Memory B cell (primary cell): Measurements from ENCODE around the gene LEAP2.

ENCODE experiments used
- ATAC-seq: fragments of 150-1000 bp; cut with Tn5 transposase; 2 replicates; pipeline ENCODE4 v1.10.0; 2021; ENCODE audit warnings: low read depth, mild to moderate bottlenecking, moderate library complexity
- DNase-seq, 2 donors: peaks; one replicate each; pipeline ENCODE4 v3.0.0; 2022; ENCODE audit warnings: low spot score in 2 of 2
- H3K27ac Mint-ChIP-seq: one replicate; pipeline ENCODE4 v1.8.0; 2022; ENCODE audit warnings: mild to moderate bottlenecking, moderate library complexity, mixed read lengths
- H3K27me3 Mint-ChIP-seq: one replicate; pipeline ENCODE4 v1.8.0; 2022; ENCODE audit warnings: mixed read lengths
- H3K36me3 Mint-ChIP-seq: one replicate; pipeline ENCODE4 v1.8.0; 2022; ENCODE audit warnings: mild to moderate bottlenecking, mixed read lengths
- H3K4me1 Mint-ChIP-seq: one replicate; pipeline ENCODE4 v1.8.0; 2022; ENCODE audit warnings: mixed read lengths
- H3K4me3 Mint-ChIP-seq: one replicate; pipeline ENCODE4 v1.8.0; 2022; ENCODE audit warnings: mild to moderate bottlenecking, moderate library complexity, mixed read lengths
- H3K9me3 Mint-ChIP-seq: one replicate; pipeline ENCODE4 v1.8.0; 2022; ENCODE audit warnings: mixed read lengths

LEAP2 gene, protein sequence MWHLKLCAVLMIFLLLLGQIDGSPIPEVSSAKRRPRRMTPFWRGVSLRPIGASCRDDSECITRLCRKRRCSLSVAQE

GRCh38 chr5:132873119-132873929 lies at the start of gene LEAP2:
TSS of gene LEAP2 (plus strand) at chr5:132873668. CDS start at chr5:132873695, 27 bp downstream.
- no peaks in the 10 kb centered on the region for H3K27me3 Mint-ChIP-seq
- no peak for DNase-seq
- no peak for ATAC-seq
- peak within 1 kb of the TSS; percentile 62 for H3K27ac Mint-ChIP-seq
- H3K4me1 Mint-ChIP-seq, result no peaks in the 10 kb centered on the region
- no peak within 1 kb of the TSS for H3K4me3 Mint-ChIP-seq
- peaks cover 11% of the 10 kb centered on the region for H3K36me3 Mint-ChIP-seq
- no peaks in the 10 kb centered on the region for H3K9me3 Mint-ChIP-seq

DNA sequence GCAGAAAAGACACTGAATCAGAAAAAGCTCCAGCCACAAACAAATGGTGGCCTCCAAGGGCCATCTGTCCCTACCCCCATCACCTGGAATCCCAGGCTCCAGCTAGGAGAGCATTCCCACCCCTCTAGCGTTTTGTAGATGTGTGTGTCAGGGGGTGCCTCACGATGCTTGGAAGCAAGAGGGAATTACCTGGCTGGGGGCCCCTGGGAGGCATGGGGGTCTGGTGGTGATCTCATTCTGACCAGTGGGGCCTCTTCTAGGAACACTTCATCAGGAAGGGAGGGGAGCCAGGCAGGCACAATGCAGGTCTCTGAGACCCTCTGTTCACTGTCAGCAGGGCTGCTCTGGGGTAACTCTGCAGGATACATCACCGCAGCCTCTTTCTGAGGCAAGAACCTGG lies 49.0 kb upstream of the LEAP2 start:
- no peak for ATAC-seq

DNA sequence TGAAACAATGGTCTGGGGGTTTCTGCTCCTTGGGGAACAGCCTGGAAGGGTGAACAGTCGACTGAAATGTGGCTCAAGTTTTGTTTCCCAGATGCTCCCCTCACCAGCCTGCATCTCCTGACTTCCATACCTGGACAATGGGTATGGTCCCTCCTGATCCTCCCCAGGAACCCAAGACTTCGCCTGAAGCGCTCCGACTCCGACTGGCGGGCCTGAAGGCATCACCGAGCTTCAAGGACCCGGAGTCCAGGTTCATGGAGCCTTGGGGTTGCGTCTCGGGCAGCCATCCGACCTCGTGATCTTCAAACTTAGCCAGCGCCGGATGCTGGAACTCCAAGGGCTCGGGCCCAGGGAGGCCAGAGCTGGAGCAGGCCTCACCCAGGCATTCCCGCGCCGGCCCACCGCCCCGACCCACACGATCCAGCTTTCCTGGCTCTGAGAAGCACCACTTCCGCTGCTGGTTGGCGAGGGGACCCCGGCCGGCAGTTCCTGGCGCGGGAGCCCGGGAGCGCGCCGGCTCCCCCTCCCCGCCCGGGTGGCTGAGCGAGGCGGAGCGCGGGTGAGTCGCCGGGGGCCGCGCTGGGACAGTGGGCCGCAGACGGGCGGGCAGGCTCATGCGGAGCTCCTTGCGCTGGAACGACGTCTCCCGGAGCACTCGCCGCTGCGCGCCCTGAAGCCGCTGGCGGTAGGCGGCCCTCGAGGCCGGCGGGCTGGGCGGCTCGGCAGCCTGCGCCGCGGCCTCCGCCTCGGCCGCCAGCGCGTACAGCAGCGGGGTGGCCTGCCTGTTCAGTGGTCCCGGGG lies 48.2 kb upstream of the LEAP2 start:
- Mint-ChIP-seq H3K36me3 (no peaks in the 10 kb centered on the region), H3K4me1 (peaks cover 14% of the 10 kb centered on the region), H3K9me3 (no peaks in the 10 kb centered on the region), H3K27me3 (peaks cover 15% of the 10 kb centered on the region), H3K4me3 (peak overlapping the region; percentile 41), H3K27ac (no peak overlapping the region)
- ATAC-seq (no peak), DNase-seq (no peak)

More for the DNA sequence above, 49.0 kb upstream of the LEAP2 start:
- H3K4me1 Mint-ChIP-seq, result peaks cover 15% of the 10 kb centered on the region
- H3K27ac Mint-ChIP-seq, result no peak overlapping the region
- H3K9me3 Mint-ChIP-seq, result no peaks in the 10 kb centered on the region
- peaks cover 17% of the 10 kb centered on the region for H3K27me3 Mint-ChIP-seq
- H3K4me3 Mint-ChIP-seq, result peak overlapping the region; percentile 41
- DNase-seq, result no peak
- H3K36me3 Mint-ChIP-seq, result no peaks in the 10 kb centered on the region

DNA sequence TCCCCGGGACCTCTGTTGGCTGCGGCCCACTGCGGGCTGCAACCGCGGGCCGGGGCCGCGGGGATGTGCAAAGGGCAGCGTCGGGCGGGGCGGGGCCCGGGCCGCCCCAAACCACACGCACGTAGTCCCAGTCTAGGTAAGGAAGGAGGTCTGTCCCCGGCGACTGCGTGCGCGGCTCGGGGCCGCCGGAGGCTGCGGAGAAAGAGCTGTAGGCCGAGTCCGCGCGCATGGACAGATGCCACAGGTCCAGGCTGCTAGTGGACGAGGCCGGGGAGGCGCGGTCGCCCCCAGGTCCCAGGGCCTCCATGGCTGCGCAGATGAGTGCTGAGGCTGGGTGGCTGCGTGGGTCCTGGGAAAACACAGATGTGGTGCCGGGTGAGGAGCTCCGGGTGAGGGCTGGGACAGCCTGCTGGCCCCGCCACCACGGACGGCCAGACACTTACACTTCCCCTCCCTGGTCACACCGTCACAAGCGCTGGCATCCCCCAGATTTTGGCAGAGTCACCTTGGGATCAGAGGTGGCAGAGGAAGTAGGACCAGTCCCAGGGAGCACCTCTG lies 47.6 kb upstream of the LEAP2 start:
- DNase-seq (no peak), ATAC-seq (no peak)
- Mint-ChIP-seq H3K27ac (no peak overlapping the region), H3K27me3 (peaks cover 15% of the 10 kb centered on the region), H3K4me1 (peaks cover 13% of the 10 kb centered on the region), H3K36me3 (no peaks in the 10 kb centered on the region), H3K9me3 (no peaks in the 10 kb centered on the region), H3K4me3 (no peak overlapping the region)

DNA sequence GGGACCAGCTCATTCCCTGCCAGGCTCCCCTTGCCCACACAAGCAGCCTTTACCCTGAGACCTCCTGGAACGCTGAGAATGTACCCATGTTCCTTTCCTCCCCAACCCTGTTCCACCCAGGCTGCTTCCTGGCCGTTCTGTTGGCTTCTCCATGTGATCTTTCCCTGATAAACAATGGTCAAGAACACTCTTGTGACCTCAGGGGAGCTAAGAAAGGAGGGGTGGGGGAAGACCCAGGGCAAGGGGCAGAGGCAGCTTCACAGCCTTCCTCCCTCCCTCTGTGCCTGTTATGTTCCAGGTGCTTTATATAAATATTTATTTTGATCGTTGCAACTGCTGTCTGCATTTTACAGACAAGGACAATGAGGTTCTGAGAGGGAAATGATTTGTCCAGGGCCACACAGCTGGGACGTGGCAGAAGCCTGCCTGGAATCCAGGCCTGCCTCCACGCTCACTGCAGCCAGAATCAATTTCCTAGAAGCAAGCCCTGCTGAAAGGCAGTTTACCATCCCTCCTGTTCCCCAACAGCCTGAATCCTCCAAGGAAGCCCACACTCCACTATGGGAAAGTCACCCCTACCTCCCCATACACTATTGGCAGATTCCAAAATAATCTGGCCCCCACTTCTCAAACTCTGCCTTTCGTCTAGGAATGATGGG lies 46.9 kb upstream of the LEAP2 start:
- H3K9me3 Mint-ChIP-seq, result no peaks in the 10 kb centered on the region
- H3K36me3 Mint-ChIP-seq, result no peaks in the 10 kb centered on the region
- no peak for ATAC-seq
- H3K4me3 Mint-ChIP-seq, result peak overlapping the region; percentile 21
- DNase-seq, result no peak
- no peak overlapping the region for H3K27ac Mint-ChIP-seq
- peaks cover 15% of the 10 kb centered on the region for H3K4me1 Mint-ChIP-seq
- H3K27me3 Mint-ChIP-seq, result peaks cover 15% of the 10 kb centered on the region

GRCh38 chr5:132827943-132828673 lies 45.4 kb upstream of the LEAP2 start:
- H3K36me3 Mint-ChIP-seq, result no peaks in the 10 kb centered on the region
- peaks cover 14% of the 10 kb centered on the region for H3K4me1 Mint-ChIP-seq
- H3K27ac Mint-ChIP-seq, result no peak overlapping the region
- H3K9me3 Mint-ChIP-seq, result no peaks in the 10 kb centered on the region
- ATAC-seq, result no peak
- H3K27me3 Mint-ChIP-seq, result peaks cover 15% of the 10 kb centered on the region
- no peak for DNase-seq
- H3K4me3 Mint-ChIP-seq, result no peak overlapping the region

- ATAC-seq (no peak), DNase-seq (no peak)
- Mint-ChIP-seq H3K9me3 (no peaks in the 10 kb centered on the region), H3K4me1 (peaks cover 9% of the 10 kb centered on the region), H3K4me3 (peak overlapping the region; percentile 78), H3K27ac (no peak overlapping the region), H3K36me3 (no peaks in the 10 kb centered on the region), H3K27me3 (peaks cover 13% of the 10 kb centered on the region)
These were observed 44.5 kb upstream of the LEAP2 start for GRCh38 chr5:132828846-132829494.

DNA sequence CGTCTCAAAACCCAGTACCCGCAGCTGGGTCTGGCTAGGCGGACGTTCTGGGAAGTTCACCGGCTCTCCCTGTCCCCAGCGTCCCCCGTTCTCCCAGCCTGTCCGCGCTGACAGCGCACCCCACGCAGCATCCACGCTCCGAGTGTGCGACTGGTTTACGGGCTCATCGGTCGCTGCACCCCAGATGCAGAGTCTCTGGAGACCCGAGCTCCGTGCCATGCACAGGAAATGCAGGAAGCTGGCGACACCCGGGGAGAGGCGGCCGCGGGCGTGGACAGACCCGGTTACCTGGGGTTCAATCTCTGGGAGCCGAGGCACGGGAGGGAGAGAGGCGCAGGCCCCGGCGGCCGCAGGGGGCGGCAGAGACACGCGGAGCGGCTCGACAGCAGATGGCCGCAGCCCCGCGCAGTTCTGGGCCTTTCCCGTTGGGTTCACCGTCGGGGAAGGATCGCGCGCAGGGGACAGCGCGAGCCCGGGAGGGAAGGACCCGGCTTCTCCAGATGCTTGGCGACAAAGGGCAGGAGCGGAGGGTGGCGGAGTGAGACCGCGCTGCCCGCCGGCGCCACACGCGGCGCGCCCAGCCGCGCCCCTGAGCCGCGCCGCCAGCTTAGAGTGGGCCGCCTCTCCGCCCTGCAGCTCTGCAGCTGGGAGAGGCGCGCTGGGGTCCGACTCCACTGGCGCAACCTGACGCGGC lies 43.6 kb upstream of the LEAP2 start:
- peak overlapping the region; percentile 75 for H3K27ac Mint-ChIP-seq
- DNase-seq (peak; percentile 77 to 79), ATAC-seq (peak; percentile 92)
- peak overlapping the region; percentile 94 for H3K4me3 Mint-ChIP-seq
- no peaks in the 10 kb centered on the region for H3K36me3 Mint-ChIP-seq
- peaks cover 9% of the 10 kb centered on the region for H3K4me1 Mint-ChIP-seq
- peaks cover 12% of the 10 kb centered on the region for H3K27me3 Mint-ChIP-seq
- H3K9me3 Mint-ChIP-seq, result no peaks in the 10 kb centered on the region

DNA sequence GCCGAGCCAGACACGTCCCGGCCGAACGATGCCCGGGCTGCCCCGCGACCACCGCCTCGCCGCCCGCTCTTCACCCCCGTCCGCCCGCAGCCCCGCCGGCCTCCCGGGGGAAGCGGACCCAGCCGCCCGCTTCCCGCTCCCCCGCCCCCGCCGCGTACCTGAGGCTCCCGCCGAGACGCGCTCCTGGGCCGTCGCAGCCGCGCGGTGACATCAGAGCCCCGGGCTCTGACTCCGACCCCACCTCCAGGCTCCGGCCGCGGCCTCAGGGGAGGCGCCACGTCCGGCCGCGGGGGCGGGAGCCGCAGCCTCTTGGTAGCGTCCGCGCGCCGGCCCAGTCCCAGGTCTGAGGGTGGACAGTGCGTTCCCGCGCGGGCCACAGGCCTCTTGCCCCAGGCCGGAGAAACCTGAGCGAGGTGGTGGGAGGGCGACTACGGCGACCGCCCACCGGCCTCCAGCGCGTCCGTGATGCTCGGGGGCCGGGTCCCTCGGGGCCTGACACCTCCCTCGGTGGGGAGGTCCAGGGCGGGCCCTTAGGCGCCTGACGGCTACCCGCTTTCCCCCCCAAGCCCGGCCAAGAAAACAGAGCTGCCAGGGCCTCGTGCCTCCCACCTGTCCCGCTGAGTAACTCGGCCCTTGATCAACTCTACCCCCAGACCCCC lies 42.9 kb upstream of the LEAP2 start, which contains the start of gene SHROOM1:
Gene SHROOM1, minus strand, starts transcription at position 212 of the 659 bp plus-strand sequence. CDS start 4,507 bp downstream, outside the sequence.
- H3K27me3 Mint-ChIP-seq, result peaks cover 12% of the 10 kb centered on the region

GRCh38 chr5:132831095-132831860 lies 42.2 kb upstream of the LEAP2 start:
- H3K9me3 Mint-ChIP-seq, result no peaks in the 10 kb centered on the region
- no peaks in the 10 kb centered on the region for H3K36me3 Mint-ChIP-seq
- DNase-seq, result no peak
- peaks cover 9% of the 10 kb centered on the region for H3K4me1 Mint-ChIP-seq
- H3K4me3 Mint-ChIP-seq, result peak overlapping the region; percentile 87
- H3K27me3 Mint-ChIP-seq, result peaks cover 9% of the 10 kb centered on the region
- ATAC-seq, result no peak
- peak overlapping the region; percentile 85 for H3K27ac Mint-ChIP-seq

More for the DNA sequence above, 42.9 kb upstream of the LEAP2 start, which contains the start of gene SHROOM1:
- DNase-seq (no peak), ATAC-seq (peak; percentile 39)
- Mint-ChIP-seq H3K27ac (peak within 1 kb of the TSS; percentile 85), H3K36me3 (no peaks in the 10 kb centered on the region), H3K4me3 (peak within 1 kb of the TSS; percentile 94), H3K4me1 (peaks cover 9% of the 10 kb centered on the region), H3K9me3 (no peaks in the 10 kb centered on the region)

DNA sequence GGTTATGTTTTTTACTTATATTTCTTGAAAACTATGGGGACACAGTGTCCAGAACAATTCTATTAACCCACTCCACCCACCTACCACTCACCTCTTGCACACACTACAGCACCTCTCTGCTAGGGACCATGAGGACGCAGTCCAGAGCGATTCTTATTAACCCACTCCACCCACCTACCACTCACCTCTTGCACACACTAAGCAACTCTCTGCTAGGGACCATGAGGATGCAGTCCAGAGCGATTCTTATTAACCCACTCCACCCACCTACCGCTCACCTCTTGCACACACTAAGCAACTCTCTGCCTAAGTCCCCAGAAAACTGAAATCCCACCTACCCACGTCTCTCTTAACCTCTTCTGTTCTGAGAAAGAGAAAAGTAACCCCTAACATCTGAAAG lies 40.9 kb upstream of the LEAP2 start:
- Mint-ChIP-seq H3K9me3 (no peaks in the 10 kb centered on the region), H3K27me3 (peaks cover 2% of the 10 kb centered on the region), H3K27ac (no peak overlapping the region), H3K4me3 (peak overlapping the region; percentile 22), H3K36me3 (no peaks in the 10 kb centered on the region), H3K4me1 (peaks cover 9% of the 10 kb centered on the region)
- DNase-seq (no peak), ATAC-seq (no peak)
